Measurements from ENCODE around the gene ALOX12B.
"Not testable (repeated sequence)": the region's sequence is repeated elsewhere in the genome, so short reads cannot be mapped to it uniquely, and the experiment has no call there.

ALOX12B gene

GRCh38 chr17:8063761-8064534 lies 23.6 kb downstream of the ALOX12B start:
- no peak overlapping the region for H3K4me3 ChIP-seq (ENCODE audit: low read depth, low read length)
- peaks cover 71% of the 10 kb centered on the region for H3K27me3 ChIP-seq (ENCODE audit: insufficient read depth, low read length)
- H3K36me3 ChIP-seq (ENCODE audit: insufficient read depth, low read length): no peaks in the 10 kb centered on the region
- H3K4me1 ChIP-seq (ENCODE audit: control insufficient read depth, insufficient read depth, low read length, unreplicated experiment): peaks cover 24% of the 10 kb centered on the region
- no peaks in the 10 kb centered on the region for H3K79me2 ChIP-seq (ENCODE audit: control insufficient read depth, insufficient read depth, low read length, unreplicated experiment)
- no peak overlapping the region for H2AFZ ChIP-seq (ENCODE audit: low read length, unreplicated experiment)
- H3K27ac ChIP-seq (ENCODE audit: low read depth, low read length): no peak overlapping the region

- Histone ChIP-seq H3K79me2 (ENCODE audit: control insufficient read depth, insufficient read depth, low read length, unreplicated experiment) (no peaks in the 10 kb centered on the region), H3K27ac (ENCODE audit: low read depth, low read length) (no peak overlapping the region), H3K36me3 (ENCODE audit: insufficient read depth, low read length) (no peaks in the 10 kb centered on the region), H2AFZ (ENCODE audit: low read length, unreplicated experiment) (peak overlapping the region; percentile 36), H3K27me3 (ENCODE audit: insufficient read depth, low read length) (peaks cover 79% of the 10 kb centered on the region), H3K4me3 (ENCODE audit: low read depth, low read length) (peak overlapping the region; percentile 74), H3K4me1 (ENCODE audit: control insufficient read depth, insufficient read depth, low read length, unreplicated experiment) (peaks cover 28% of the 10 kb centered on the region)
Measured at GRCh38 chr17:8062807-8063483, 24.6 kb downstream of the ALOX12B start.

- Histone ChIP-seq H3K4me1 (ENCODE audit: control insufficient read depth, insufficient read depth, low read length, unreplicated experiment) (peaks cover 30% of the 10 kb centered on the region), H3K4me3 (ENCODE audit: low read depth, low read length) (peak overlapping the region; percentile 74)
Measured at GRCh38 chr17:8062435-8062806, 25.1 kb downstream of the ALOX12B start.

GRCh38 chr17:8061851-8062250 lies 25.7 kb downstream of the ALOX12B start:
- H3K27ac ChIP-seq (ENCODE audit: low read depth, low read length); H2AFZ ChIP-seq (ENCODE audit: low read length, unreplicated experiment); H3K79me2 ChIP-seq (ENCODE audit: control insufficient read depth, insufficient read depth, low read length, unreplicated experiment); H3K36me3 ChIP-seq (ENCODE audit: insufficient read depth, low read length); H3K4me3 ChIP-seq (ENCODE audit: low read depth, low read length): not testable (repeated sequence)
- Histone ChIP-seq H3K4me1 (ENCODE audit: control insufficient read depth, insufficient read depth, low read length, unreplicated experiment) (peaks cover 31% of the 10 kb centered on the region), H3K27me3 (ENCODE audit: insufficient read depth, low read length) (peaks cover 78% of the 10 kb centered on the region)

More at GRCh38 chr17:8062435-8062806, 25.1 kb downstream of the ALOX12B start:
- peak overlapping the region; percentile 36 for H2AFZ ChIP-seq (ENCODE audit: low read length, unreplicated experiment)
- H3K79me2 ChIP-seq (ENCODE audit: control insufficient read depth, insufficient read depth, low read length, unreplicated experiment): no peaks in the 10 kb centered on the region
- no peaks in the 10 kb centered on the region for H3K36me3 ChIP-seq (ENCODE audit: insufficient read depth, low read length)
- peaks cover 81% of the 10 kb centered on the region for H3K27me3 ChIP-seq (ENCODE audit: insufficient read depth, low read length)
- no peak overlapping the region for H3K27ac ChIP-seq (ENCODE audit: low read depth, low read length)

- H3K4me1 ChIP-seq (ENCODE audit: control insufficient read depth, insufficient read depth, low read length, unreplicated experiment): peaks cover 45% of the 10 kb centered on the region
- peaks cover 68% of the 10 kb centered on the region for H3K27me3 ChIP-seq (ENCODE audit: insufficient read depth, low read length)
- no peaks in the 10 kb centered on the region for H3K36me3 ChIP-seq (ENCODE audit: insufficient read depth, low read length)
- H3K27ac ChIP-seq (ENCODE audit: low read depth, low read length): no peak overlapping the region
- no peaks in the 10 kb centered on the region for H3K79me2 ChIP-seq (ENCODE audit: control insufficient read depth, insufficient read depth, low read length, unreplicated experiment)
- peak overlapping the region; percentile 58; the same call in 1 of the 2 replicates for H3K4me3 ChIP-seq (ENCODE audit: low read depth, low read length)
- H2AFZ ChIP-seq (ENCODE audit: low read length, unreplicated experiment): no peak overlapping the region
Measured at GRCh38 chr17:8060274-8060673, 27.2 kb downstream of the ALOX12B start.

- Histone ChIP-seq H2AFZ (ENCODE audit: low read length, unreplicated experiment) (no peak overlapping the region), H3K4me1 (ENCODE audit: control insufficient read depth, insufficient read depth, low read length, unreplicated experiment) (peaks cover 45% of the 10 kb centered on the region), H3K27me3 (ENCODE audit: insufficient read depth, low read length) (peaks cover 57% of the 10 kb centered on the region), H3K36me3 (ENCODE audit: insufficient read depth, low read length) (no peaks in the 10 kb centered on the region), H3K79me2 (ENCODE audit: control insufficient read depth, insufficient read depth, low read length, unreplicated experiment) (no peaks in the 10 kb centered on the region), H3K27ac (ENCODE audit: low read depth, low read length) (no peak overlapping the region), H3K4me3 (ENCODE audit: low read depth, low read length) (no peak overlapping the region)
Measured at GRCh38 chr17:8059131-8059530, 28.4 kb downstream of the ALOX12B start.

- peak overlapping the region; percentile 64 for H3K4me3 ChIP-seq (ENCODE audit: low read depth, low read length)
- no peak overlapping the region for H2AFZ ChIP-seq (ENCODE audit: low read length, unreplicated experiment)
- H3K27me3 ChIP-seq (ENCODE audit: insufficient read depth, low read length): peaks cover 45% of the 10 kb centered on the region
- H3K79me2 ChIP-seq (ENCODE audit: control insufficient read depth, insufficient read depth, low read length, unreplicated experiment): no peaks in the 10 kb centered on the region
- no peaks in the 10 kb centered on the region for H3K36me3 ChIP-seq (ENCODE audit: insufficient read depth, low read length)
- peaks cover 39% of the 10 kb centered on the region for H3K4me1 ChIP-seq (ENCODE audit: control insufficient read depth, insufficient read depth, low read length, unreplicated experiment)
- H3K27ac ChIP-seq (ENCODE audit: low read depth, low read length): no peak overlapping the region
Measured at GRCh38 chr17:8057691-8058114, 29.8 kb downstream of the ALOX12B start.

GRCh38 chr17:8056976-8057625 lies 30.4 kb downstream of the ALOX12B start:
- Histone ChIP-seq H3K4me1 (ENCODE audit: control insufficient read depth, insufficient read depth, low read length, unreplicated experiment) (peaks cover 33% of the 10 kb centered on the region), H3K36me3 (ENCODE audit: insufficient read depth, low read length) (no peaks in the 10 kb centered on the region), H2AFZ (ENCODE audit: low read length, unreplicated experiment) (no peak overlapping the region), H3K4me3 (ENCODE audit: low read depth, low read length) (no peak overlapping the region), H3K27me3 (ENCODE audit: insufficient read depth, low read length) (peaks cover 39% of the 10 kb centered on the region), H3K27ac (ENCODE audit: low read depth, low read length) (no peak overlapping the region), H3K79me2 (ENCODE audit: control insufficient read depth, insufficient read depth, low read length, unreplicated experiment) (no peaks in the 10 kb centered on the region)

- no peaks in the 10 kb centered on the region for H3K36me3 ChIP-seq (ENCODE audit: insufficient read depth, low read length)
- no peaks in the 10 kb centered on the region for H3K79me2 ChIP-seq (ENCODE audit: control insufficient read depth, insufficient read depth, low read length, unreplicated experiment)
- H3K4me3 ChIP-seq (ENCODE audit: low read depth, low read length): no peak overlapping the region
- H3K27ac ChIP-seq (ENCODE audit: low read depth, low read length): 0 out of 2 replicates have a peak overlapping the region, but pooled peaks have one; percentile 25
- no peak overlapping the region for H2AFZ ChIP-seq (ENCODE audit: low read length, unreplicated experiment)
- peaks cover 33% of the 10 kb centered on the region for H3K4me1 ChIP-seq (ENCODE audit: control insufficient read depth, insufficient read depth, low read length, unreplicated experiment)
- peaks cover 32% of the 10 kb centered on the region for H3K27me3 ChIP-seq (ENCODE audit: insufficient read depth, low read length)
Measured at GRCh38 chr17:8056232-8056975, 31.1 kb downstream of the ALOX12B start.

GRCh38 chr17:8055851-8056231 lies 31.7 kb downstream of the ALOX12B start:
- H3K79me2 ChIP-seq (ENCODE audit: control insufficient read depth, insufficient read depth, low read length, unreplicated experiment): no peaks in the 10 kb centered on the region
- peak overlapping the region; percentile 25; the same call in 1 of the 2 replicates for H3K27ac ChIP-seq (ENCODE audit: low read depth, low read length)
- no peak overlapping the region for H3K4me3 ChIP-seq (ENCODE audit: low read depth, low read length)
- H3K36me3 ChIP-seq (ENCODE audit: insufficient read depth, low read length): no peaks in the 10 kb centered on the region
- peaks cover 27% of the 10 kb centered on the region for H3K27me3 ChIP-seq (ENCODE audit: insufficient read depth, low read length)
- peaks cover 33% of the 10 kb centered on the region for H3K4me1 ChIP-seq (ENCODE audit: control insufficient read depth, insufficient read depth, low read length, unreplicated experiment)
- H2AFZ ChIP-seq (ENCODE audit: low read length, unreplicated experiment): no peak overlapping the region
